Upper lobe of left lung (tissue), 6 donors: ENCODE data around the gene KNSTRN. TPM values are rescaled to one million over a fixed set of nuclear protein-coding genes. Genes with fewer than 3 reads are reported as not detected.

Source experiments
- ATAC-seq, 2 donors: fragments of 200-7000 bp; cut with Tn5 transposase; one replicate each; pipeline ENCODE4 v1.9.1; 2022; ENCODE audit warnings: mild to moderate bottlenecking in 2 of 2, moderate library complexity in 2 of 2; ENCODE audit not compliant: low FRiP score in 2 of 2
- DNase-seq, 2 donors: peaks; one replicate each; pipeline ENCODE4 v3.0.0-alpha.2; 2019 to 2020
- H3K27ac ChIP-seq, 4 donors: fragments of 200-600 bp; sonication (generic); one replicate each; pipeline ENCODE4 v1.5.1; 2016 to 2019
- H3K27me3 ChIP-seq, 4 donors: fragments of 200-600 bp; sonication (generic); one replicate each; pipeline ENCODE4 v1.5.1; 2017 to 2019
- H3K36me3 ChIP-seq, 4 donors: fragments of 200-600 bp; sonication (generic); one replicate each; pipeline ENCODE4 v1.5.1; 2016 to 2019
- H3K4me1 ChIP-seq, 4 donors: fragments of 200-600 bp; sonication (generic); one replicate each; pipeline ENCODE4 v1.5.1; 2018 to 2019
- H3K4me3 ChIP-seq, 4 donors: fragments of 200-600 bp; sonication (generic); one replicate each; pipeline ENCODE4 v1.5.1; 2017 to 2019; ENCODE audit warnings: mild to moderate bottlenecking in 2 of 4, moderate library complexity in 1 of 4
- H3K9me3 ChIP-seq, 4 donors: fragments of 200-600 bp; sonication (generic); one replicate each; pipeline ENCODE4 v1.5.1; 2018 to 2019
- EP300 ChIP-seq, 4 donors: sonication (generic); formaldehyde crosslinking; IDR thresholded peaks; one replicate each; pipeline ENCODE4 v1.5.1; 2017; ENCODE audit warnings: antibody characterized with exemption in 4 of 4, control low read depth in 2 of 4
- POLR2A ChIP-seq, 4 donors: fragments of 450-650 bp; IDR thresholded peaks; one replicate each; pipeline ENCODE4 v1.5.1; 2016 to 2017; ENCODE audit warnings: antibody characterized with exemption in 4 of 4, mild to moderate bottlenecking in 2 of 4
- POLR2AphosphoS5 ChIP-seq, 2 donors: sonication (generic); formaldehyde crosslinking; IDR thresholded peaks; one replicate each; pipeline ENCODE4 v1.5.1; 2017; ENCODE audit warnings: antibody characterized with exemption in 2 of 2
- WGBS, 2 donors: methylation state at CpG; one replicate each; pipeline ENCODE4 v1.1.5; 2017 to 2018; 5-methylcytosine and 5-hydroxymethylcytosine counted together
- total RNA-seq, 6 donors: library from RNA; depleted of rRNA in 4 of 6; stranded (reverse); fragments of >200 nt in 4 of 6; gene quantifications; one replicate each; pipeline versions ENCODE4 v1.1.0 to v1.2.1, GENCODE V29; 2016 to 2021
- TF ChIP-seq, protein P1 (sequence below), 6 experiments: fragments of 450-650 bp in 4 of 6; fragments of 200-600 bp in 2 of 6; sonication (generic) in 2 of 6; IDR thresholded peaks; one replicate each; pipeline ENCODE4 v1.5.1; 2016 to 2019; ENCODE audit warnings: antibody characterized with exemption in 6 of 6
- donor health status: DM: no; HTN: no; CAD: no; lungs with moderate emphysema.
- donor health status: DM: no; HTN: yes; CAD: no; lungs with severe emphysema.

Gene KNSTRN
- total RNA-seq, 6 donors from 2014 or later = 10.6 to 27.6 (median 17.3) TPM

DNA sequence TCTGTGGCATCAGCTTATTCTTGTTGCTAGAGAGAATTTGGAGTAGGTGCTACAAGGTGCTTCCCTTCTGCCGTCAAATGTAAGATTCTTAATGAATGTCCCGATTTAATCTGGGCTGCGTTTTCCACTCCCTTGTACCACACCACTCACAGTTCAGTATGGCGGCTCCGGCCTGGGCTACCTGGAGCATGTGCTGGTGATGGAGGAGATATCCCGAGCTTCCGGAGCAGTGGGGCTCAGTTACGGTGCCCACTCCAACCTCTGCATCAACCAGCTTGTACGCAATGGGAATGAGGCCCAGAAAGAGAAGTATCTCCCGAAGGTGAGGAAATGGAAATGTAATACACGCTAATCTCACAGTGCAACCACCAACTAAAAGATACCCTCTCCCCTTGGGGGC lies 28.0 kb downstream of the KNSTRN start:
- ATAC-seq (no peak), DNase-seq (no peak)
- H3K27me3 ChIP-seq = no peaks in the 10 kb centered on the region
- peaks cover 15 to 72% (median 55%) of the 10 kb centered on the region in 4 donors for H3K36me3 ChIP-seq
- H3K27ac ChIP-seq = no peak overlapping the region
- no peaks in the 10 kb centered on the region for H3K9me3 ChIP-seq
- TF ChIP-seq EP300 (IDR thresholded peaks at IDR 0.05) (no peak), POLR2AphosphoS5 (IDR thresholded peaks at IDR 0.05) (no peak), POLR2A (IDR thresholded peaks at IDR 0.05) (no peak)
- TF ChIP-seq, protein P1, sequence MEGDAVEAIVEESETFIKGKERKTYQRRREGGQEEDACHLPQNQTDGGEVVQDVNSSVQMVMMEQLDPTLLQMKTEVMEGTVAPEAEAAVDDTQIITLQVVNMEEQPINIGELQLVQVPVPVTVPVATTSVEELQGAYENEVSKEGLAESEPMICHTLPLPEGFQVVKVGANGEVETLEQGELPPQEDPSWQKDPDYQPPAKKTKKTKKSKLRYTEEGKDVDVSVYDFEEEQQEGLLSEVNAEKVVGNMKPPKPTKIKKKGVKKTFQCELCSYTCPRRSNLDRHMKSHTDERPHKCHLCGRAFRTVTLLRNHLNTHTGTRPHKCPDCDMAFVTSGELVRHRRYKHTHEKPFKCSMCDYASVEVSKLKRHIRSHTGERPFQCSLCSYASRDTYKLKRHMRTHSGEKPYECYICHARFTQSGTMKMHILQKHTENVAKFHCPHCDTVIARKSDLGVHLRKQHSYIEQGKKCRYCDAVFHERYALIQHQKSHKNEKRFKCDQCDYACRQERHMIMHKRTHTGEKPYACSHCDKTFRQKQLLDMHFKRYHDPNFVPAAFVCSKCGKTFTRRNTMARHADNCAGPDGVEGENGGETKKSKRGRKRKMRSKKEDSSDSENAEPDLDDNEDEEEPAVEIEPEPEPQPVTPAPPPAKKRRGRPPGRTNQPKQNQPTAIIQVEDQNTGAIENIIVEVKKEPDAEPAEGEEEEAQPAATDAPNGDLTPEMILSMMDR (IDR thresholded peaks at IDR 0.05) = no peak
- peaks cover 13 to 21% (median 15%) of the 10 kb centered on the region in 4 donors for H3K4me1 ChIP-seq
- H3K4me3 ChIP-seq = no peak overlapping the region
- WGBS, 2 donors = 93 to 95% methylated on average over 11 of the region's 11 CpGs

DNA sequence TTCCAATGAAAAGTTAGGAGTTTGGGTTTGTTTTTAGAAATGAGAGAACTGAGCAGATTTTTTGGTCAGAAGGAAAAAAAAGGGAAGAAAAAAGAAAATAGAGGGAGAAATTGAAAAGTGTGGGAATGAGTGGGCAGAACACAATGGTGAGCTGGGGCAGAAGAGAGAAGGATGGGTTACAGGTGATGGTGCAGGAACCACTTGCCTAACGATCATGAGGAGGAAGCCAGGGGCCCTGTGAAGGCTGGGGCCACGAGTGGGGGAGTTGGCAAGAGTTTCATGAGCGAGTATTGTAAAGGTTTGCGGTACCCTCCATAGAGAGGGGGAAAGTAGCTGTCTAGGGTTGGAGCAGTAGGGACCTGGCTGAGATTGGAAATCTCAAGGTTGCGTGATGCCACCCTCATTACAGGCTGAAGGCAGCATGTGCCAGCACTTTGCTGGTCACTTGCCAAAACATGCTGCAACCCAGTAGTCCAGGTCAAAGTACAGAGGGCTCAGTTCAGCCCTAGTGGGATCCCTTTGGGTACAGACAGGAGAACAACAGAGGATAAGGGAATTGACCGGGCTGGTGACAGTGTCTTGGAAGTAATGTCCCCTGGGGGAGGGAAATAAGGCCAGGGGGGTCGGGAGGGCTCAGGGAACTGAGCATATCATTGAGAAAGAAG lies 29.7 kb downstream of the KNSTRN start:
- Histone ChIP-seq H3K27ac (no peak overlapping the region), H3K4me3 (no peak overlapping the region), H3K9me3 (no peaks in the 10 kb centered on the region), H3K4me1 (peaks cover under 1 to 7% (median 2%) of the 10 kb centered on the region in 4 donors), H3K27me3 (no peaks in the 10 kb centered on the region), H3K36me3 (peaks cover 25 to 88% (median 70%) of the 10 kb centered on the region in 4 donors)
- no peak for ATAC-seq
- WGBS, 2 donors = 87% methylated on average over 7 of the region's 7 CpGs
- no peak for TF ChIP-seq POLR2AphosphoS5 (IDR thresholded peaks at IDR 0.05)
- TF ChIP-seq, protein P1 (IDR thresholded peaks at IDR 0.05) = no peak
- no peak for TF ChIP-seq POLR2A (IDR thresholded peaks at IDR 0.05)
- TF ChIP-seq EP300 (IDR thresholded peaks at IDR 0.05) = no peak
- DNase-seq = no peak

DNA sequence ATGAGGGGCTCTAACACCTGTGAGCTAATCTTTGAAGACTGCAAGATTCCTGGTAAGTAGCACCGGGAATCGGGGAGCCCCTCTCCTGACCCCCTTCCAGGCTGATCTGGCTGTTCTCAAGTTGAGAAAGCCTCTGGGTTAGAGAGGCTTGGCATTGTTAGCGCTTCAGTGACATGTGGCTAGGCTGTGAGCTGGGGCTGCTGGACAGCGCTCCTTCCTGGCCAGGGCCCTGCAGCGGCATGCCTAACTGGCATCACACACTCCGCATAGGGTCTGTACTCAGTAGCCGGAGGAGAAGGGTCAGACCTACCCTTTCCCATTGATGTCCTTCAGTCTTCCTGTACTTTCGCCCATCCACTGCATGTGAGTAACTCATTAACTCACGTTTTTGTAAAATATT lies 30.5 kb downstream of the KNSTRN start:
- no peak for DNase-seq

DNA sequence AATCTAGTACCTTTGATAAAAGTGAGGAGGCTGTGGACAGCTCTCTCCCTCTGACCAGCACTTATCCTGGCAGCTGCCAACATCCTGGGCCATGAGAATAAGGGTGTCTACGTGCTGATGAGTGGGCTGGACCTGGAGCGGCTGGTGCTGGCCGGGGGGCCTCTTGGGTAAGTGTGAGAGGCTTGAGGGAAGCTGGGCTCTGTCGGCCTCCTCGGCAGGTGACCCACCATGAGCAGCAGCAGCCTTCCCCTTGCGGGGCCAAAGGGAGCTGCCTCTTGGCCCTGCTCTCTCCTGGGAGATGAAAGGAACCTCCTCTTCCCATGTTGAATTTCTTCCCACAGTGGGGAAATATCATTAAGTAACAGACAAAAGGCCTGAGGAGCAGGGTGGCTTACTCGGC lies 32.3 kb downstream of the KNSTRN start:
- Histone ChIP-seq H3K36me3 (peaks cover 25 to 89% (median 75%) of the 10 kb centered on the region in 4 donors), H3K9me3 (no peaks in the 10 kb centered on the region)
- no peak for ATAC-seq

More for the DNA sequence above, 30.5 kb downstream of the KNSTRN start:
- H3K9me3 ChIP-seq = no peaks in the 10 kb centered on the region
- H3K36me3 ChIP-seq = peaks cover 25 to 96% (median 68%) of the 10 kb centered on the region in 4 donors
- TF ChIP-seq POLR2A (IDR thresholded peaks at IDR 0.05) (no peak), EP300 (IDR thresholded peaks at IDR 0.05) (no peak), POLR2AphosphoS5 (IDR thresholded peaks at IDR 0.05) (no peak)
- TF ChIP-seq, protein P1 (IDR thresholded peaks at IDR 0.05) = no peak
- WGBS, 2 donors = 92 to 94% methylated on average over 7 to 9 of the region's 9 CpGs
- no peak for ATAC-seq
- H3K4me3 ChIP-seq = no peak overlapping the region
- H3K4me1 ChIP-seq = no peaks in the 10 kb centered on the region
- H3K27me3 ChIP-seq = no peaks in the 10 kb centered on the region
- H3K27ac ChIP-seq = no peak overlapping the region

More for the DNA sequence above, 32.3 kb downstream of the KNSTRN start:
- H3K4me3 ChIP-seq = no peak overlapping the region
- DNase-seq = peak in 1 of 2 donors; percentile 49
- TF ChIP-seq, protein P1 (IDR thresholded peaks at IDR 0.05) = no peak
- TF ChIP-seq POLR2AphosphoS5 (IDR thresholded peaks at IDR 0.05) = no peak
- no peak for TF ChIP-seq EP300 (IDR thresholded peaks at IDR 0.05)
- TF ChIP-seq POLR2A (IDR thresholded peaks at IDR 0.05) = no peak
- H3K4me1 ChIP-seq = no peaks in the 10 kb centered on the region
- 89 to 90% methylated on average over 2 to 7 of the region's 7 CpGs for WGBS, 2 donors
- H3K27me3 ChIP-seq = no peaks in the 10 kb centered on the region
- no peak overlapping the region for H3K27ac ChIP-seq
